DOHH2 (cell line): ENCODE results near the gene ISOC2.

ENCODE experiments used
- H3F3A ChIP-seq: fragments of 200-600 bp; sonication (generic), shearing (Covaris generic); 2 replicates; pipeline ENCODE4 v1.6.0; 2016; ENCODE audit warnings: antibody characterized with exemption, mild to moderate bottlenecking; ENCODE audit not compliant: control insufficient read depth, insufficient read depth
- H3K27ac ChIP-seq: fragments of 200-600 bp; sonication (generic); 2 replicates; pipeline ENCODE4 v1.5.1; 2014; ENCODE audit warnings: low read depth, mild to moderate bottlenecking, low read length, moderate library complexity
- H3K27me3 ChIP-seq: fragments of 200-600 bp; sonication (generic); 2 replicates; pipeline ENCODE4 v1.6.1; 2014; ENCODE audit warnings: mild to moderate bottlenecking, low read length, mixed read lengths; ENCODE audit not compliant: control insufficient read depth
- H3K36me3 ChIP-seq: fragments of 200-600 bp; sonication (generic); 2 replicates; pipeline ENCODE4 v1.6.1; 2014; ENCODE audit warnings: mild to moderate bottlenecking, low read length, moderate library complexity, mixed read lengths; ENCODE audit not compliant: control insufficient read depth
- H3K4me1 ChIP-seq: fragments of 200-600 bp; sonication (generic); 2 replicates; pipeline ENCODE4 v1.6.1; 2014; ENCODE audit warnings: mild to moderate bottlenecking, low read length, mixed read lengths; ENCODE audit not compliant: control insufficient read depth
- H3K4me2 ChIP-seq: fragments of 200-600 bp; sonication (generic); 2 replicates; pipeline ENCODE4 v1.6.0; 2014; ENCODE audit warnings: mild to moderate bottlenecking, low read length, moderate library complexity
- H3K4me3 ChIP-seq: fragments of 200-600 bp; sonication (generic); 2 replicates; pipeline ENCODE4 v1.5.1; 2014; ENCODE audit warnings: mild to moderate bottlenecking, low read length, mixed read lengths
- H3K79me2 ChIP-seq: fragments of 200-600 bp; sonication (generic); 2 replicates; pipeline ENCODE4 v1.6.1; 2014; ENCODE audit warnings: mild to moderate bottlenecking, low read length, mixed read lengths; ENCODE audit not compliant: control insufficient read depth
- H3K9me2 ChIP-seq: fragments of 200-600 bp; sonication (generic); replicated peaks from 2 replicates; pipeline ENCODE4 v1.6.1; 2014; ENCODE audit warnings: mild to moderate bottlenecking, low read length, mixed read lengths; ENCODE audit not compliant: control insufficient read depth
- H3K9me3 ChIP-seq: fragments of 200-600 bp; sonication (generic); 2 replicates; pipeline ENCODE4 v1.6.1; 2014; ENCODE audit warnings: antibody characterized with exemption, low read length, mixed read lengths; ENCODE audit not compliant: control insufficient read depth, insufficient read depth
- H4K20me1 ChIP-seq: fragments of 200-600 bp; sonication (generic); 2 replicates; pipeline ENCODE4 v1.6.0; 2014; ENCODE audit warnings: low read depth, mild to moderate bottlenecking, antibody characterized with exemption, low read length, moderate library complexity; ENCODE audit not compliant: control insufficient read depth, insufficient read depth
- CTCF ChIP-seq: fragments of 200-600 bp; sonication (generic); IDR thresholded peaks from one replicate; pipeline ENCODE4 v1.5.1; 2014; ENCODE audit warnings: antibody characterized with exemption, mild to moderate bottlenecking, low read depth, low read length; ENCODE audit not compliant: poor library complexity, severe bottlenecking
- EZH2phosphoT487 ChIP-seq: fragments of 200-600 bp; sonication (generic); IDR thresholded peaks from 2 replicates; pipeline ENCODE4 v1.6.1; 2017; ENCODE audit warnings: borderline replicate concordance, mild to moderate bottlenecking, antibody characterized with exemption, low read length, moderate library complexity, mixed read lengths

Gene ISOC2

DNA sequence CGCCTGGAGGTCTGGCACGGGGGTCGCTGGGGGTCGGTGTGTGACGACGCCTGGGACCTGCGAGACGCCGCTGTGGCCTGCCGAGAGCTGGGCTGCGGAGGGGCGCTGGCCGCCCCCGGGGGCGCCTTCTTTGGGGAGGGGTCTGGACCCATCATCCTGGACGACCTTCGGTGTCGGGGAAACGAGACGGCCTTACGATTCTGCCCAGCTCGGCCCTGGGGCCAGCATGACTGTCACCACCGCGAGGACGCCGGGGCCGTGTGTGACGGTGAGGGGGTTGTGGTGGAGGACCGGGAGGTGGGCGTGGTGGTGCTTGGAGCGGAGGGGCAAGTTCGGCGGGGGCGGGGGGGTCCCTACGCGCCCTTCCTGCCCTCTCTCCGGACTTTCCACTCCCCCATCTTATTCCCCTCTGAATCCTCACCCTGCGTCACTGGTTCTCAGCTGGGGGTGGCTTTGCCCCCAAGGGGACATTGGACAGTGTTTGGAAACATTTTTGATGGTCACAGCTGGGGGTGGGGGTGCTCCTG is 32.3 kb upstream of the ISOC2 start:
- H3K79me2 ChIP-seq: no peaks in the 10 kb centered on the region
- H3K4me1 ChIP-seq: no peaks in the 10 kb centered on the region
- H3K4me3 ChIP-seq: no peak overlapping the region
- no peaks in the 10 kb centered on the region for H3K27me3 ChIP-seq
- no peaks in the 10 kb centered on the region for H3F3A ChIP-seq
- no peak overlapping the region for H3K27ac ChIP-seq
- no peaks in the 10 kb centered on the region for H3K36me3 ChIP-seq
- TF ChIP-seq CTCF: no peak
- no peak for TF ChIP-seq EZH2phosphoT487
- no peaks in the 10 kb centered on the region for H3K9me3 ChIP-seq
- no peak overlapping the region for H3K4me2 ChIP-seq
- no peaks in the 10 kb centered on the region for H3K9me2 ChIP-seq
- H4K20me1 ChIP-seq: no peaks in the 10 kb centered on the region

GRCh38 chr19:55493052-55493644 is 31.7 kb upstream of the ISOC2 start:
- no peak overlapping the region for H3K4me3 ChIP-seq
- no peaks in the 10 kb centered on the region for H3K9me3 ChIP-seq
- no peak overlapping the region for H3K27ac ChIP-seq
- H3K27me3 ChIP-seq: no peaks in the 10 kb centered on the region
- no peaks in the 10 kb centered on the region for H3K9me2 ChIP-seq
- no peak overlapping the region for H3K4me2 ChIP-seq
- no peaks in the 10 kb centered on the region for H4K20me1 ChIP-seq
- no peaks in the 10 kb centered on the region; the same call in 1 of the 2 replicates for H3K4me1 ChIP-seq
- H3K36me3 ChIP-seq: no peaks in the 10 kb centered on the region
- TF ChIP-seq EZH2phosphoT487 (no peak), CTCF (no peak)
- no peaks in the 10 kb centered on the region for H3K79me2 ChIP-seq
- no peaks in the 10 kb centered on the region for H3F3A ChIP-seq

- H3K9me3 ChIP-seq: no peaks in the 10 kb centered on the region
- no peaks in the 10 kb centered on the region for H3K27me3 ChIP-seq
- H3K36me3 ChIP-seq: no peaks in the 10 kb centered on the region
- H3K4me3 ChIP-seq: no peak overlapping the region
- no peaks in the 10 kb centered on the region for H3K9me2 ChIP-seq
- H3K4me2 ChIP-seq: no peak overlapping the region
- no peaks in the 10 kb centered on the region; the same call in 1 of the 2 replicates for H3F3A ChIP-seq
- no peak overlapping the region for H3K27ac ChIP-seq
- no peaks in the 10 kb centered on the region; the same call in 1 of the 2 replicates for H3K4me1 ChIP-seq
- no peak for TF ChIP-seq EZH2phosphoT487
- TF ChIP-seq CTCF: no peak
- H4K20me1 ChIP-seq: no peaks in the 10 kb centered on the region
- H3K79me2 ChIP-seq: no peaks in the 10 kb centered on the region
These were observed 31.0 kb upstream of the ISOC2 start for GRCh38 chr19:55492362-55492944.
